Measurements from ENCODE around the gene LRMDA.

Gene LRMDA

GRCh38 chr10:76150139-76150875 is 718.9 kb downstream of the LRMDA start:
- DNase-seq (ENCODE audit: low read depth, low spot score), result peak; percentile 94

- no peak for DNase-seq (ENCODE audit: low read depth, low spot score)
Measured at GRCh38 chr10:76150876-76151288, 719.5 kb downstream of the LRMDA start.

GRCh38 chr10:76152186-76152585 is 720.8 kb downstream of the LRMDA start:
- DNase-seq (ENCODE audit: low read depth, low spot score), result no peak

- DNase-seq (ENCODE audit: low read depth, low spot score), result peak; percentile 74
Measured at GRCh38 chr10:76155961-76156360, 724.5 kb downstream of the LRMDA start.

GRCh38 chr10:76160446-76161300 is 729.2 kb downstream of the LRMDA start:
- no peak for DNase-seq (ENCODE audit: low read depth, low spot score)

GRCh38 chr10:76161301-76161582 is 729.8 kb downstream of the LRMDA start:
- DNase-seq (ENCODE audit: low read depth, low spot score), result no peak

GRCh38 chr10:76168437-76168836 is 737.0 kb downstream of the LRMDA start:
- DNase-seq (ENCODE audit: low read depth, low spot score), result no peak

GRCh38 chr10:76169246-76169645 is 737.8 kb downstream of the LRMDA start:
- no peak for DNase-seq (ENCODE audit: low read depth, low spot score)

GRCh38 chr10:76172020-76172419 is 740.6 kb downstream of the LRMDA start:
- DNase-seq (ENCODE audit: low read depth, low spot score), result no peak

- DNase-seq (ENCODE audit: low read depth, low spot score), result no peak
Measured at GRCh38 chr10:76175533-76176165, 744.2 kb downstream of the LRMDA start.

GRCh38 chr10:76176166-76176550 is 744.7 kb downstream of the LRMDA start:
- DNase-seq (ENCODE audit: low read depth, low spot score), result no peak

GRCh38 chr10:76177936-76178335 is 746.5 kb downstream of the LRMDA start:
- DNase-seq (ENCODE audit: low read depth, low spot score), result peak; percentile 61

- DNase-seq (ENCODE audit: low read depth, low spot score), result no peak
Measured at GRCh38 chr10:76178532-76179292, 747.3 kb downstream of the LRMDA start.

GRCh38 chr10:76179806-76180205 is 748.4 kb downstream of the LRMDA start:
- DNase-seq (ENCODE audit: low read depth, low spot score), result no peak

- no peak for DNase-seq (ENCODE audit: low read depth, low spot score)
Measured at GRCh38 chr10:76184647-76185046, 753.2 kb downstream of the LRMDA start.

- no peak for DNase-seq (ENCODE audit: low read depth, low spot score)
Measured at GRCh38 chr10:76185471-76186301, 754.3 kb downstream of the LRMDA start.

- no peak for DNase-seq (ENCODE audit: low read depth, low spot score)
Measured at GRCh38 chr10:76188216-76188615, 756.8 kb downstream of the LRMDA start.

- peak; percentile 79 for DNase-seq (ENCODE audit: low read depth, low spot score)
Measured at GRCh38 chr10:76190634-76191270, 759.3 kb downstream of the LRMDA start.

- peak; percentile 77 for DNase-seq (ENCODE audit: low read depth, low spot score)
Measured at GRCh38 chr10:76191336-76191735, 759.9 kb downstream of the LRMDA start.

- no peak for DNase-seq (ENCODE audit: low read depth, low spot score)
Measured at GRCh38 chr10:76192151-76192550, 760.7 kb downstream of the LRMDA start.
